ENCODE results near the gene FAM167B.
"Not testable (repeated sequence)": the region's sequence is repeated elsewhere in the genome, so short reads cannot be mapped to it uniquely, and the experiment has no call there.

DNA sequence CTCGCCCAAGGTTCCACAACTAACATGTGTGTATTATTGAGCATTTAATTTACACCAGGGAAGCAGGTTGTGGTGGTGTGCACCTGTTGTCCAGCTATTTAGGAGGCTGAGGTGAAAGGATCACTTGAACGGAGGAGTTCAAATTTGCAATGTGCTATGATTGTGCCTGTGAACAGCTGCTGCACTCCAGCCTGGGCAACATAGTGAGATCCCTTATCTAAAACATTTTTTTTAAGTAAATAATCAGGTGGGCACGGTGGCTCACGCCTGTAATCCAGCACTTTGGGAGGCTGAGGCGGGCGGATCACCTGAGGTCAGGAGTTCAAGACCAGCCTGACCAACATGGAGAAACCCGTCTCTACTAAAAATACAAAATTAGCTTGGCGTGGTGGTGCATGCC lies 37.8 kb downstream of the FAM167B start:
- TF ChIP-seq POLR2AphosphoS5, POLR2A (IDR thresholded peaks at IDR 0.05): not testable (repeated sequence)
- TF ChIP-seq, protein P1, sequence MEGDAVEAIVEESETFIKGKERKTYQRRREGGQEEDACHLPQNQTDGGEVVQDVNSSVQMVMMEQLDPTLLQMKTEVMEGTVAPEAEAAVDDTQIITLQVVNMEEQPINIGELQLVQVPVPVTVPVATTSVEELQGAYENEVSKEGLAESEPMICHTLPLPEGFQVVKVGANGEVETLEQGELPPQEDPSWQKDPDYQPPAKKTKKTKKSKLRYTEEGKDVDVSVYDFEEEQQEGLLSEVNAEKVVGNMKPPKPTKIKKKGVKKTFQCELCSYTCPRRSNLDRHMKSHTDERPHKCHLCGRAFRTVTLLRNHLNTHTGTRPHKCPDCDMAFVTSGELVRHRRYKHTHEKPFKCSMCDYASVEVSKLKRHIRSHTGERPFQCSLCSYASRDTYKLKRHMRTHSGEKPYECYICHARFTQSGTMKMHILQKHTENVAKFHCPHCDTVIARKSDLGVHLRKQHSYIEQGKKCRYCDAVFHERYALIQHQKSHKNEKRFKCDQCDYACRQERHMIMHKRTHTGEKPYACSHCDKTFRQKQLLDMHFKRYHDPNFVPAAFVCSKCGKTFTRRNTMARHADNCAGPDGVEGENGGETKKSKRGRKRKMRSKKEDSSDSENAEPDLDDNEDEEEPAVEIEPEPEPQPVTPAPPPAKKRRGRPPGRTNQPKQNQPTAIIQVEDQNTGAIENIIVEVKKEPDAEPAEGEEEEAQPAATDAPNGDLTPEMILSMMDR (IDR thresholded peaks at IDR 0.05), result not testable (repeated sequence)

Measured in breast epithelium (tissue), 3 donors.